HepG2 (cell line): ENCODE data around the gene MGMT. TPM values are rescaled to one million over a fixed set of nuclear protein-coding genes. Genes with fewer than 3 reads are reported as not detected.
A peak's percentile ranks its signal among the peaks of the same experiment; 100 is the strongest.

Experiments
- BORCS8-MEF2B ChIP-seq: sonication (generic); formaldehyde crosslinking; IDR thresholded peaks from 2 replicates; pipeline ENCODE4 v1.8.0; 2022; ENCODE audit warnings: mild to moderate bottlenecking, missing genetic modification reagents
- ELF3 ChIP-seq: IDR thresholded peaks from 2 replicates; pipeline ENCODE4 v1.6.1; 2016; ENCODE audit warnings: missing genetic modification reagents, missing compliant biosample characterization
- EP300 ChIP-seq, 3 experiments: sonication (generic) in 1 of 3; formaldehyde crosslinking in 1 of 3; IDR thresholded peaks; 2 replicates each; pipeline versions ENCODE4 v1.5.1 to v1.6.1; 2011 to 2020; ENCODE audit warnings: low read depth in 2 of 3, low read length in 2 of 3, borderline replicate concordance in 1 of 3, improper control_type of control experiment in 1 of 3, mild to moderate bottlenecking in 1 of 3, missing genetic modification reagents in 1 of 3, moderate library complexity in 1 of 3
- HIC2 ChIP-seq: sonication (generic); formaldehyde crosslinking; IDR thresholded peaks from 2 replicates; pipeline ENCODE4 v1.9.0; 2022; ENCODE audit warnings: low read depth, missing genetic modification reagents
- NAIF1 ChIP-seq: sonication (generic); formaldehyde crosslinking; IDR thresholded peaks from 2 replicates; pipeline ENCODE4 v1.5.0; 2020; ENCODE audit warnings: mild to moderate bottlenecking, missing genetic modification reagents, borderline replicate concordance
- SMAD3 ChIP-seq: sonication (generic); formaldehyde crosslinking; IDR thresholded peaks from 2 replicates; pipeline ENCODE4 v1.4.0; 2020; ENCODE audit warnings: missing genetic modification reagents
- SRSF4 ChIP-seq: fragments of 200-400 bp; formaldehyde crosslinking; IDR thresholded peaks from one replicate; pipeline ENCODE4 v1.6.1; 2018; ENCODE audit warnings: mild to moderate bottlenecking, low read depth, low read length, moderate library complexity; ENCODE audit not compliant: poor library complexity, severe bottlenecking
- UBTF ChIP-seq: sonication (generic); formaldehyde crosslinking; IDR thresholded peaks from 2 replicates; pipeline ENCODE4 v1.4.0; 2020; ENCODE audit warnings: mild to moderate bottlenecking, missing genetic modification reagents
- ZBTB38 ChIP-seq: sonication (generic); formaldehyde crosslinking; IDR thresholded peaks from 2 replicates; pipeline ENCODE4 v1.5.1; 2020; ENCODE audit warnings: mild to moderate bottlenecking, missing genetic modification reagents
- ZBTB7B ChIP-seq: sonication (generic); formaldehyde crosslinking; IDR thresholded peaks from 2 replicates; pipeline ENCODE4 v1.4.0; 2020; ENCODE audit warnings: missing genetic modification reagents
- ZFAT ChIP-seq: sonication (generic); formaldehyde crosslinking; conservative IDR thresholded peaks from 2 replicates; pipeline ENCODE4 v1.8.1; 2023; ENCODE audit warnings: missing genetic modification reagents, inconsistent platforms
- ZNF160 ChIP-seq: sonication (generic); formaldehyde crosslinking; IDR thresholded peaks from 2 replicates; pipeline ENCODE4 v1.8.0; 2022; ENCODE audit warnings: mild to moderate bottlenecking, inconsistent platforms, missing genetic modification reagents
- ZNF260 ChIP-seq: sonication (generic); formaldehyde crosslinking; IDR thresholded peaks from 2 replicates; pipeline ENCODE4 v1.4.0; 2020; ENCODE audit warnings: missing genetic modification reagents, low read depth, mild to moderate bottlenecking, borderline replicate concordance
- ZNF33B ChIP-seq: sonication (generic); formaldehyde crosslinking; IDR thresholded peaks from 2 replicates; pipeline ENCODE4 v1.5.1; 2020; ENCODE audit warnings: mild to moderate bottlenecking, missing genetic modification reagents
- ZNF687 ChIP-seq: sonication (generic); formaldehyde crosslinking; IDR thresholded peaks from 2 replicates; pipeline ENCODE4 v1.5.1; 2020; ENCODE audit warnings: mild to moderate bottlenecking, missing genetic modification reagents, moderate library complexity
- ZSCAN29 ChIP-seq: sonication (generic); formaldehyde crosslinking; conservative IDR thresholded peaks from 2 replicates; pipeline ENCODE4 v1.4.0; 2020; ENCODE audit warnings: mild to moderate bottlenecking, missing genetic modification reagents
- ZXDC ChIP-seq: sonication (generic); formaldehyde crosslinking; IDR thresholded peaks from 2 replicates; pipeline ENCODE4 v1.5.0; 2020; ENCODE audit warnings: mild to moderate bottlenecking, missing genetic modification reagents
- polyA plus RNA-seq, 8 experiments: library from polyadenylated mRNA; depleted of rRNA in 3 of 8; stranded (reverse) in 7 of 8; unstranded in 1 of 8; fragments of >200 nt; fragmentation: Illumina TruSeq in 4 of 8; extraction: Trizol in 4 of 8; gene quantifications; 2 replicates each; pipeline versions ENCODE4 v1.2.1 to v1.2.3, GENCODE V29; 2011 to 2016; ENCODE audit warnings: low read depth in 4 of 8, missing spikeins in 1 of 8, mixed read lengths in 1 of 8; ENCODE audit not compliant: insufficient read depth in 1 of 8
- total RNA-seq, 5 experiments: library from RNA; depleted of rRNA; stranded (reverse); fragments of >200 nt; fragmentation: Illumina TruSeq; extraction: Trizol; gene quantifications; 2 replicates each; pipeline ENCODE4 v1.2.3, GENCODE V29; 2016; ENCODE audit warnings: low read depth in 1 of 5

Gene MGMT
- total and polyA plus RNA-seq, 2 of the 13 experiments (the other 11 are each of a cell fraction or from before 2014, with no cell fraction given), result 12.0 to 19.5 TPM

- TF ChIP-seq ZNF260 (CRISPR knock-in tag) (no peak), ELF3 (CRISPR knock-in tag) (no peak), ZFAT (CRISPR knock-in tag) (no peak), UBTF (CRISPR knock-in tag) (no peak), ZSCAN29 (CRISPR knock-in tag) (no peak), BORCS8-MEF2B (CRISPR knock-in tag) (no peak), ZNF160 (CRISPR knock-in tag) (no peak), EP300 (IDR thresholded peaks at IDR 0.05; ENCODE audit: low read depth in 2 of 2, low read length in 2 of 2) (peak in 1 of 2 experiments; percentile 68; a peak in 2 of 4 replicates), EP300 (CRISPR knock-in tag; IDR thresholded peaks at IDR 0.05; ENCODE audit: borderline replicate concordance) (no peak; the same call in 1 of the 2 replicates), ZNF33B (CRISPR knock-in tag) (no peak), NAIF1 (CRISPR knock-in tag) (no peak), ZBTB38 (CRISPR knock-in tag) (no peak), SMAD3 (CRISPR knock-in tag) (no peak), ZNF687 (peak; percentile 53), ZXDC (CRISPR knock-in tag) (no peak), SRSF4 (no peak), ZBTB7B (CRISPR knock-in tag) (no peak), HIC2 (CRISPR knock-in tag) (no peak)
Observed at GRCh38 chr10:129470103-129470851, 3.2 kb downstream of the MGMT start (continued).
